Measurements from ENCODE around the gene WRNIP1. TPM values are rescaled to one million over a fixed set of nuclear protein-coding genes. Genes with fewer than 3 reads are reported as not detected.

Gene WRNIP1
- total and polyA plus RNA-seq, 10 of the 15 experiments (the other 5 are each of a cell fraction or from before 2014, with no cell fraction given), result 9.3 to 30.5 (median 24.3) TPM

DNA sequence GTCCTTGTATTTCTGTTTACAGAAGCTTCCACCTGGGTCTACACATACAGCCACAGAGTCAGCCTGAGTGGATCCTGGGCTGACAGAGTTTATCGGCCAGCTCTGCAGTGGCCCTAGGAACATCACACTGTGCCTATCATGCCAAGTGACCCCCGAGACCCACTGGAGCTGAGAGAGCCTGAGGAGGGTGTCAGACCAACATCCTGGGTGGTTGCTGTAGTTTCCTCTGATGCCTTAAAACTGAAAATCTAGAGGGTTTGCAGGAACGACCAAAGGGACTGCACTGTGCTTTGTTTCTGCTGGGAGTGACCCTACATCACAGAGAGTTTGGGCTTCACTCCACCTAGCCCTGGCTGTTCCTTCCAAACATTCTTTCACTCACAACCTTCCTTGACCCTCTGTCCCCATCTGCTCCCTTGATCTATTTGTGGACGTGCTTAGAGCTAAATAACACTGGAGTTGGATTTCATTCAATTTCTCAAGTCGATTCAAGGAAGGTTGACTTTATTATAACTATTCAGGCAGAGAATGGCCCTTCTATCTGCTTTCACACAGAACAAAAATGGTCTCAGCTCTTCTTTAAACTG, 32.6 kb upstream of the WRNIP1 start:
- in situ Hi-C loops (cut with MboI) (no loop called here), intact Hi-C loops (cut with micrococcal nuclease; ENCODE audit: unreplicated experiment) (no loop called here)
- Histone ChIP-seq H3K4me1 (ENCODE audit: control insufficient read depth, insufficient read depth, low read length) (no peaks in the 10 kb centered on the region), H3K4me2 (ENCODE audit: control insufficient read depth, insufficient read depth) (no peak overlapping the region), H3K9ac (ENCODE audit: control insufficient read depth, insufficient read depth, low read length) (no peak overlapping the region), H3K27ac (ENCODE audit: control insufficient read depth, insufficient read depth) (no peak overlapping the region), H3K4me3 (no peak overlapping the region), H3K9me3 (replicated peaks; ENCODE audit: control insufficient read depth, insufficient read depth, low read length) (no peaks in the 10 kb centered on the region; the same call in 2 of the 3 replicates), H3K27me3 (replicated peaks in 1 of 2; ENCODE audit: control insufficient read depth in 2 of 2, insufficient read depth in 2 of 2, low read length in 1 of 2) (peaks cover 0 to 1% of the 10 kb centered on the region in 2 experiments; a peak in 1 of 4 replicates), H2AFZ (ENCODE audit: control insufficient read depth, low read depth, low read length) (no peak overlapping the region), H3K36me3 (ENCODE audit: control insufficient read depth in 2 of 2, insufficient read depth in 2 of 2, low read length in 1 of 2) (no peaks in the 10 kb centered on the region), H4K20me1 (ENCODE audit: control insufficient read depth, insufficient read depth) (no peaks in the 10 kb centered on the region), H3K79me2 (ENCODE audit: control insufficient read depth, insufficient read depth, low read length) (no peaks in the 10 kb centered on the region)
- no peak for FAIRE-seq
- ATAC-seq, result no peak
- BruUV-seq (replicated peaks), result no TSS peak
- ChIA-PET POLR2A (no interaction called here), SMC1A (ENCODE audit: uncharacterized antibody, unreplicated experiment) (interaction anchor here (1.0 to 4.0 kb wide), 4 partner anchors 9 to 36 kb away, joined by 3 to 19 read pairs (median 4); partner anchors contain the start of gene MYLK4), RAD21 (ENCODE audit: unreplicated experiment) (interaction anchor here (1.1 to 1.5 kb wide), 2 partner anchors 18 to 114 kb away, joined by 3 read pairs; partner anchors contain the start of gene MYLK4), CTCF (interaction anchor here (0.5 to 2.6 kb wide), 4 partner anchors 18 to 290 kb away, joined by 3 to 23 read pairs (median 6); partner anchors contain the start of gene MYLK4)
- no peak for DNase-seq (ENCODE audit: low read depth, low spot score)
- 12% methylated on average over 5 of the region's 5 CpGs for WGBS (ENCODE audit: insufficient coverage, insufficient replicate concordance, low lambda C conversion rate, missing lambda C conversion rate)
- no peak for TF ChIP-seq PAX5 (IDR thresholded peaks at IDR 0.05; ENCODE audit: borderline replicate concordance, low read depth, low read length)
- TF ChIP-seq EGR1 (IDR thresholded peaks at IDR 0.05; ENCODE audit: borderline replicate concordance in 1 of 2, low read depth in 2 of 2, low read length in 2 of 2), result no peak
- TF ChIP-seq GABPA (IDR thresholded peaks at IDR 0.05; ENCODE audit: low read depth), result no peak
- TF ChIP-seq CBX3 (IDR thresholded peaks at IDR 0.05; ENCODE audit: borderline replicate concordance, low read depth), result no peak
- TF ChIP-seq, protein P1, sequence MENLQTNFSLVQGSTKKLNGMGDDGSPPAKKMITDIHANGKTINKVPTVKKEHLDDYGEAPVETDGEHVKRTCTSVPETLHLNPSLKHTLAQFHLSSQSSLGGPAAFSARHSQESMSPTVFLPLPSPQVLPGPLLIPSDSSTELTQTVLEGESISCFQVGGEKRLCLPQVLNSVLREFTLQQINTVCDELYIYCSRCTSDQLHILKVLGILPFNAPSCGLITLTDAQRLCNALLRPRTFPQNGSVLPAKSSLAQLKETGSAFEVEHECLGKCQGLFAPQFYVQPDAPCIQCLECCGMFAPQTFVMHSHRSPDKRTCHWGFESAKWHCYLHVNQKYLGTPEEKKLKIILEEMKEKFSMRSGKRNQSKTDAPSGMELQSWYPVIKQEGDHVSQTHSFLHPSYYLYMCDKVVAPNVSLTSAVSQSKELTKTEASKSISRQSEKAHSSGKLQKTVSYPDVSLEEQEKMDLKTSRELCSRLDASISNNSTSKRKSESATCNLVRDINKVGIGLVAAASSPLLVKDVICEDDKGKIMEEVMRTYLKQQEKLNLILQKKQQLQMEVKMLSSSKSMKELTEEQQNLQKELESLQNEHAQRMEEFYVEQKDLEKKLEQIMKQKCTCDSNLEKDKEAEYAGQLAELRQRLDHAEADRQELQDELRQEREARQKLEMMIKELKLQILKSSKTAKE (IDR thresholded peaks at IDR 0.05; ENCODE audit: low read depth, poor library complexity, severe bottlenecking), result no peak
- TF ChIP-seq BCL11A (IDR thresholded peaks at IDR 0.05; ENCODE audit: low read depth, low read length), result no peak
- no peak for TF ChIP-seq ESRRA (IDR thresholded peaks at IDR 0.05; ENCODE audit: low read length)
- no peak for TF ChIP-seq FOXK2 (IDR thresholded peaks at IDR 0.05)
- TF ChIP-seq RBBP5 (conservative IDR thresholded peaks at IDR 0.05), result no peak
- no peak for TF ChIP-seq MTA2 (IDR thresholded peaks at IDR 0.05; ENCODE audit: low read depth)
- TF ChIP-seq, protein P2, sequence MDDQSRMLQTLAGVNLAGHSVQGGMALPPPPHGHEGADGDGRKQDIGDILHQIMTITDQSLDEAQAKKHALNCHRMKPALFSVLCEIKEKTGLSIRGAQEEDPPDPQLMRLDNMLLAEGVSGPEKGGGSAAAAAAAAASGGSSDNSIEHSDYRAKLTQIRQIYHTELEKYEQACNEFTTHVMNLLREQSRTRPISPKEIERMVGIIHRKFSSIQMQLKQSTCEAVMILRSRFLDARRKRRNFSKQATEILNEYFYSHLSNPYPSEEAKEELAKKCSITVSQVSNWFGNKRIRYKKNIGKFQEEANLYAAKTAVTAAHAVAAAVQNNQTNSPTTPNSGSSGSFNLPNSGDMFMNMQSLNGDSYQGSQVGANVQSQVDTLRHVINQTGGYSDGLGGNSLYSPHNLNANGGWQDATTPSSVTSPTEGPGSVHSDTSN (IDR thresholded peaks at IDR 0.05; ENCODE audit: insufficient replicate concordance, low read depth, low read length), result no peak
- no peak for TF ChIP-seq MLLT1 (IDR thresholded peaks at IDR 0.05)
- no peak for TF ChIP-seq MYC (IDR thresholded peaks at IDR 0.05; ENCODE audit: insufficient read depth, insufficient read length, insufficient replicate concordance, low read length, severe bottlenecking)
- TF ChIP-seq, protein P3, sequence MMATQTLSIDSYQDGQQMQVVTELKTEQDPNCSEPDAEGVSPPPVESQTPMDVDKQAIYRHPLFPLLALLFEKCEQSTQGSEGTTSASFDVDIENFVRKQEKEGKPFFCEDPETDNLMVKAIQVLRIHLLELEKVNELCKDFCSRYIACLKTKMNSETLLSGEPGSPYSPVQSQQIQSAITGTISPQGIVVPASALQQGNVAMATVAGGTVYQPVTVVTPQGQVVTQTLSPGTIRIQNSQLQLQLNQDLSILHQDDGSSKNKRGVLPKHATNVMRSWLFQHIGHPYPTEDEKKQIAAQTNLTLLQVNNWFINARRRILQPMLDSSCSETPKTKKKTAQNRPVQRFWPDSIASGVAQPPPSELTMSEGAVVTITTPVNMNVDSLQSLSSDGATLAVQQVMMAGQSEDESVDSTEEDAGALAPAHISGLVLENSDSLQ (IDR thresholded peaks at IDR 0.05), result no peak

All from GM12878 (cell line).